ENCODE data around the gene TJAP1.
"Not testable (repeated sequence)": the region's sequence is repeated elsewhere in the genome, so short reads cannot be mapped to it uniquely, and the experiment has no call there.

The TJAP1 gene

GRCh38 chr6:43539409-43539808 lies 62.0 kb downstream of the TJAP1 start:
- DNase-seq: not testable (repeated sequence)

GRCh38 chr6:43540507-43540906 lies 63.1 kb downstream of the TJAP1 start:
- no peak for DNase-seq

GRCh38 chr6:43541774-43542471 lies 64.6 kb downstream of the TJAP1 start:
- DNase-seq: no peak

GRCh38 chr6:43544461-43544860 lies 67.1 kb downstream of the TJAP1 start:
- no peak for DNase-seq

GRCh38 chr6:43547222-43547621 lies 69.9 kb downstream of the TJAP1 start:
- no peak for DNase-seq
